Activated CD8-positive, alpha-beta memory T cell treated with anti-CD3 and anti-CD28 coated beads, Interleukin-2, amount 50 U/mL, for 1 hour (primary cell): ENCODE data around the gene RABEP1.
"Not testable (repeated sequence)": the region's sequence is repeated elsewhere in the genome, so short reads cannot be mapped to it uniquely, and the experiment has no call there.

Experiments
- DNase-seq: peaks from one replicate; pipeline ENCODE4 v3.0.0-alpha.2; 2020; ENCODE audit errors: extremely low read depth

RABEP1 gene

GRCh38 chr17:5281814-5282641 is at the start of gene RABEP1:
TSS of gene RABEP1 (plus strand) at chr17:5282284. CDS start at chr17:5282487, 203 bp downstream.
- DNase-seq, result peak; percentile 91

GRCh38 chr17:5233492-5233891 is 48.6 kb upstream of the RABEP1 start:
- not testable (repeated sequence) for DNase-seq

- no peak for DNase-seq
Measured at GRCh38 chr17:5234645-5235576, 47.2 kb upstream of the RABEP1 start, which contains the start of gene SCIMP. TSS of gene SCIMP (minus strand) at chr17:5234860. CDS start at chr17:5234755, 105 bp downstream.

- no peak for DNase-seq
Measured at GRCh38 chr17:5236938-5237540, 45.0 kb upstream of the RABEP1 start.

- no peak for DNase-seq
Measured at GRCh38 chr17:5237541-5238016, 44.5 kb upstream of the RABEP1 start.

GRCh38 chr17:5238333-5238732 is 43.8 kb upstream of the RABEP1 start:
- no peak for DNase-seq

- DNase-seq, result not testable (repeated sequence)
Measured at GRCh38 chr17:5239769-5240168, 42.3 kb upstream of the RABEP1 start.

- DNase-seq, result no peak
Measured at GRCh38 chr17:5241861-5242671, 40.0 kb upstream of the RABEP1 start.

GRCh38 chr17:5247621-5248020 is 34.5 kb upstream of the RABEP1 start:
- DNase-seq, result no peak

- no peak for DNase-seq
Measured at GRCh38 chr17:5248821-5249479, 33.1 kb upstream of the RABEP1 start.

- DNase-seq, result peak; percentile 31
Measured at GRCh38 chr17:5249615-5250014, 32.5 kb upstream of the RABEP1 start.

- DNase-seq, result no peak
Measured at GRCh38 chr17:5254414-5254813, 27.7 kb upstream of the RABEP1 start.

GRCh38 chr17:5254903-5255521 is 27.1 kb upstream of the RABEP1 start:
- no peak for DNase-seq

GRCh38 chr17:5257124-5257523 is 25.0 kb upstream of the RABEP1 start:
- DNase-seq, result no peak

GRCh38 chr17:5260542-5260941 is 21.5 kb upstream of the RABEP1 start:
- no peak for DNase-seq

GRCh38 chr17:5262416-5262991 is 19.6 kb upstream of the RABEP1 start:
- DNase-seq, result no peak

- DNase-seq, result no peak
Measured at GRCh38 chr17:5263441-5263840, 18.6 kb upstream of the RABEP1 start.

- no peak for DNase-seq
Measured at GRCh38 chr17:5264893-5265292, 17.2 kb upstream of the RABEP1 start.

- no peak for DNase-seq
Measured at GRCh38 chr17:5269241-5269960, 12.7 kb upstream of the RABEP1 start.
